SJSA1 (cell line): ENCODE measurements around the gene LRRC43. TPM values are rescaled to one million over a fixed set of nuclear protein-coding genes. Genes with fewer than 3 reads are reported as not detected.
"Not testable (repeated sequence)": the region's sequence is repeated elsewhere in the genome, so short reads cannot be mapped to it uniquely, and the experiment has no call there.

Experiments
- DNase-seq, 2 experiments: peaks; one replicate each; pipeline ENCODE4 v3.0.0-alpha.2; 2015 to 2020; ENCODE audit warnings: low spot score in 2 of 2, low read depth in 1 of 2
- H3K27ac ChIP-seq: fragments of 250-450 bp; sonication (Bioruptor Pico); 2 replicates; pipeline ENCODE4 v1.5.1; 2020; ENCODE audit warnings: mild to moderate bottlenecking, moderate library complexity
- H3K27me3 ChIP-seq: fragments of 250-450 bp; sonication (Bioruptor Pico); replicated peaks from 2 replicates; pipeline ENCODE4 v1.5.1; 2020; ENCODE audit warnings: mild to moderate bottlenecking, moderate library complexity
- H3K36me3 ChIP-seq: fragments of 250-450 bp; sonication (Bioruptor Pico); 2 replicates; pipeline ENCODE4 v1.5.1; 2020; ENCODE audit warnings: mild to moderate bottlenecking
- H3K4me1 ChIP-seq: fragments of 250-450 bp; sonication (Bioruptor Pico); replicated peaks from 2 replicates; pipeline ENCODE4 v1.6.1; 2021; ENCODE audit warnings: mild to moderate bottlenecking
- H3K4me3 ChIP-seq: fragments of 250-450 bp; sonication (Bioruptor Pico); 2 replicates; pipeline ENCODE4 v1.5.1; 2020; ENCODE audit warnings: mild to moderate bottlenecking
- H3K9me3 ChIP-seq: fragments of 250-450 bp; sonication (Bioruptor Pico); replicated peaks from 2 replicates; pipeline ENCODE4 v1.5.1; 2020; ENCODE audit warnings: mild to moderate bottlenecking
- total RNA-seq: library from RNA; depleted of rRNA; stranded (reverse); fragments of >200 nt; shearing (Covaris generic); gene quantifications from 2 replicates; pipeline ENCODE4 v1.2.3, GENCODE V29; 2014

The LRRC43 gene
- total RNA-seq, 1 experiment from 2014 or later = not detected

DNA sequence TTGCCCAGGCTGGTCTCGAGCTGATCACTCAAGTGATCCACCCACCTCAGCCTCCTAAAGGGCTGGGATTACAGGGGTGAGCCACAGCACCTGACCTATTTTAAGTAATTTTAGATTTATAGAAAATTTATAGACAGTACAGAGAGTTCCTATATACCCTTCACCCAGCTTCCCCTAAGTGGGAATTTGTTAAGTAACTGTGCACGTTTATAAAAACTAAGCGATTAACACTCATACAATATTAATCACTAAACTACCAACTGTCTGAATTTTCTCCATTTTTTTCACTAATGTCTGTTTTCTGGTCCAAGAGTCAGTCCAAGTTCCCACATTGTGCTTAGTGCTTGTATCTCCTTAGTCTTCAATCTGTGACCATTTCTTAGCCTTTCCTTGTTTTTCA lies 14.4 kb upstream of the LRRC43 start:
- no peak overlapping the region for H3K27ac ChIP-seq
- no peaks in the 10 kb centered on the region for H3K9me3 ChIP-seq
- DNase-seq = no peak
- no peaks in the 10 kb centered on the region for H3K4me1 ChIP-seq
- no peak overlapping the region for H3K4me3 ChIP-seq
- H3K27me3 ChIP-seq = no peaks in the 10 kb centered on the region
- H3K36me3 ChIP-seq = no peaks in the 10 kb centered on the region

DNA sequence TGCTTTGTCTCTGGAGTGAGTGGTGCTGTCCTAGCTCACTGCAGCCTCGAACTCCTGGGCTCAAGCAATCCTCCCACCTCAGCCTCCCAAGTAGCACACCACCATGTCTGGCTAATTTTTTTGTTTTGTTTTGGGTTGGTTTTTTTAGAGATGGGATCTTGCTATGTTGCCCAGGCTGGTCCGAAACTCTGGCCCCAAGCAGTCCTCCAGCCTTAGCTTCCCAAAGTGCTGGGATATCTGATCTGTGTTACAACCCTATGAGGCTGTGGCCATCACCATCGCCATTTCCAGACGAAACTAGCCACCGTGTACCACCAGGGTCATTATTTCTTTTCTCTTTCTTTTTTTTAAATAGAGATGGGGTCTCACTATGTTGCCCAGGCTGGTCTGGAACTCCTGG lies 11.5 kb upstream of the LRRC43 start:
- Histone ChIP-seq H3K9me3 (no peaks in the 10 kb centered on the region), H3K4me3 (no peak overlapping the region), H3K4me1 (no peaks in the 10 kb centered on the region), H3K36me3 (no peaks in the 10 kb centered on the region), H3K27me3 (no peaks in the 10 kb centered on the region), H3K27ac (no peak overlapping the region)
- DNase-seq = no peak

- Histone ChIP-seq H3K4me1 (no peaks in the 10 kb centered on the region), H3K27ac (no peak overlapping the region), H3K4me3 (no peak overlapping the region), H3K36me3 (no peaks in the 10 kb centered on the region), H3K27me3 (no peaks in the 10 kb centered on the region), H3K9me3 (no peaks in the 10 kb centered on the region)
- no peak for DNase-seq
Measured at GRCh38 chr12:122172262-122172939, 10.5 kb upstream of the LRRC43 start.

GRCh38 chr12:122174155-122174845 lies 8.6 kb upstream of the LRRC43 start, which contains the start of gene IL31:
IL31 (minus strand) TSS chr12:122174221; CDS start chr12:122174172, 49 bp downstream.
- no peak for DNase-seq
- Histone ChIP-seq H3K4me3 (no peak within 1 kb of the TSS), H3K27ac (no peak within 1 kb of the TSS), H3K4me1 (no peaks in the 10 kb centered on the region), H3K27me3 (no peaks in the 10 kb centered on the region), H3K36me3 (no peaks in the 10 kb centered on the region), H3K9me3 (no peaks in the 10 kb centered on the region)

DNA sequence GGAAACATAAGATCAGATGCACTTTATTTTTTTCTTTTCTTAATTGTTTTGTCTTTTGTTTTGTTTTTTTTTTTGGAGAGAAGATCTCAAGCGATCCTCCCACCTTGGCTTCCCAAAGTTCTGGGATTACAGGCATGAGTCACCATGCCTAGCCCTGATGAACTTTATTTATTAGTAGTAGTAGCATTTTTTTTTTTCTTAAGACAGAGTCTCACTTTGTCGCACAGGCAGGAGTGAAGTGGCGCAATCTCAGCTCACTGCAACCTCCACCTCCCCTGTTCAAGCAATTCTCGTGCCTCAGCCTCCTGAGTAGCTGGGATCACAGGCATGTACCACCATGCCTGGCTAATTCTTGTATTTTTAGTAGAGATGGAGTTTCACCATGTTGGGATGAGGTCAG lies 6.5 kb upstream of the LRRC43 start:
- not testable (repeated sequence) for H3K9me3 ChIP-seq, H3K27ac ChIP-seq, DNase-seq, H3K4me3 ChIP-seq, H3K27me3 ChIP-seq, H3K36me3 ChIP-seq, H3K4me1 ChIP-seq

DNA sequence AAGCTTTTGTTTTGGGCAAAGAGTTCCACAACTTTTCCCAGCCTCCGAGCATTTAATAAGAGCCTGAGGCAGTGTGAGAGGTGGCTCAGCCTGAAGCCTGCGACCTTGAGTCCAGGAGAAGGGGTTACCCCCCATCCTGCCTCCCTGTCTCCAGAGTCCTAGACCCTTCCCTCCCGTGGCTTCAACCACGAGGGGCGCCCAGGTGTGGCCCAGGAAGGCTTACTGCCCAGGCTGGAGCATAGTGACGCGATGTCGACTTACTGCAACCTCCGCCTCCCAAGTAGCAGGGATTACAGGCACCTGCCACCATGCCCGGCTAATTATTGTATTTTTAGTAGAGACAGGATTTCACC lies 641 bp downstream of the LRRC43 start:
- no peak overlapping the region for H3K4me3 ChIP-seq
- no peak overlapping the region for H3K27ac ChIP-seq
- no peaks in the 10 kb centered on the region for H3K4me1 ChIP-seq
- H3K36me3 ChIP-seq = no peaks in the 10 kb centered on the region
- 0 out of 2 replicates have a peak, but pooled peaks cover 4% of the 10 kb centered on the region for H3K27me3 ChIP-seq
- H3K9me3 ChIP-seq = no peaks in the 10 kb centered on the region
- no peak for DNase-seq

DNA sequence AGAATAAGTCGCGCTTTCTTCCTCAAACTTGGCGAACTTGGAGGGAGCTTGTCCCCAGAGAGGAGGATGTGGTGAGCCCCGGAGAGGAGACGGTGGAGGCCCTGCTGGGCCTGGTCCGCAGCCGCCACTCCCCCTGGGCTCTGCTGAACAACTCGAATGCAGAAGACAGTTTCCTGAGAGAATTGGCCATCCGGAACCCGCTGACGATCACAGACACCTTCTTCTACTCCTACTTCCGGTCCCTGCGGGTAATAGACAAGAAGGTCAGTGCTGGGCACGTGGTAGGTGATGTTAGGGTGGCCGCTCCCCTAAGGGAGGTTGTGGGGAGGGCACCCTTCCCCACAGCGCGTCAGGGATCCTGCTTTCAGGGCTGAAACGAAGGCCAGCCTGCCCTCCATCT lies 1.6 kb downstream of the LRRC43 start:
- H3K27ac ChIP-seq = no peak overlapping the region
- no peaks in the 10 kb centered on the region for H3K4me1 ChIP-seq
- H3K36me3 ChIP-seq = no peaks in the 10 kb centered on the region
- no peaks in the 10 kb centered on the region for H3K9me3 ChIP-seq
- DNase-seq = no peak
- 0 out of 2 replicates have a peak, but pooled peaks cover 4% of the 10 kb centered on the region for H3K27me3 ChIP-seq
- H3K4me3 ChIP-seq = no peak overlapping the region

- H3K27me3 ChIP-seq = 0 out of 2 replicates have a peak, but pooled peaks cover 4% of the 10 kb centered on the region
- H3K36me3 ChIP-seq = no peaks in the 10 kb centered on the region
- no peak overlapping the region for H3K27ac ChIP-seq
- H3K4me1 ChIP-seq = no peaks in the 10 kb centered on the region
- H3K9me3 ChIP-seq = no peaks in the 10 kb centered on the region
- H3K4me3 ChIP-seq = no peak overlapping the region
- DNase-seq = no peak
Measured at GRCh38 chr12:122185079-122185478, 2.2 kb downstream of the LRRC43 start.

GRCh38 chr12:122185494-122186082 lies 2.7 kb downstream of the LRRC43 start:
- Histone ChIP-seq H3K4me3 (no peak overlapping the region), H3K27me3 (0 out of 2 replicates have a peak, but pooled peaks cover 4% of the 10 kb centered on the region), H3K4me1 (no peaks in the 10 kb centered on the region), H3K9me3 (no peaks in the 10 kb centered on the region), H3K36me3 (no peaks in the 10 kb centered on the region), H3K27ac (no peak overlapping the region)
- no peak for DNase-seq

GRCh38 chr12:122187466-122187865 lies 4.5 kb downstream of the LRRC43 start:
- 0 out of 2 replicates have a peak, but pooled peaks cover 4% of the 10 kb centered on the region for H3K27me3 ChIP-seq
- H3K36me3 ChIP-seq = no peaks in the 10 kb centered on the region
- H3K9me3 ChIP-seq = no peaks in the 10 kb centered on the region
- no peak overlapping the region for H3K27ac ChIP-seq
- no peak overlapping the region for H3K4me3 ChIP-seq
- no peak for DNase-seq
- no peaks in the 10 kb centered on the region for H3K4me1 ChIP-seq

DNA sequence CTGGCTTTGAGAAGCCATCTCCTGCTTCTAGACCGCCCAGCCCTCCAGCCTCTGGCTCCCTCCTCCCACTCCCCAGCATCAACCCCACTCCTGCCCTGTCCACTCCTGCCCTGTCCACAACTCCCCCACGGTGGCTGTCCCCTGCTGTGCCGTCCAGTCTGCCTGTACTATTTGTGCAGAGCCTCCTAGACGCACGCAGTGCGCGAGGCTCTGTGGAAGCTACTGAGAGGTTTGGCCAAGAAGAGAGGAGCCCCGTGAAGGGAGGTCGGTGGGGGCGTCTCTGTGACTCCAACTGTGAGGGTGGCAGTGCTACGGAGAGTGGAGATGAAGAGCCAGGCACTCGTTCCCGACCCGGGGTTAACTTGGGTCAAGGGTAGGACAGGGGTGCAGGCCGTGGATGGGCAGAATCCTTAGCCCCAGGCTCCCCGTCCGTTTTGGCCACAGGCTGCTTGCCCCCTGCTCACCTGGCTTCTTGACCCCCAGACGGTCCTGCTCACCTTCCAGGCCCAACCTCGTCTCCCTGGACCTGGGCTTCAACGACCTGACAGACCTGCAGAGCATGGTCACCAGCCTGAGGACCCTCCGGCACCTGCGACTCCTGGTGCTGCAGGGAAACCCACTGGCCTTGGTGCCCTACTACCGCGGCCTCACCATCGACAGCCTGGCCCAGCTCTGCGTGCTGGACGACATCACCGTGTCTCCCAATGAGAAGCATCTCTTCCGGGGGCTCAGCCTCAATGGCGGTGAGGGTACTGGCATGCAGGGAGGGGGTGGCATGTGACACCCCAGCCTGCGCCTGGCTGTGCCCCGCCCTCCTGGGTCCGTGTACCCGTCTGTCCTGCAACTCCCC lies 6.9 kb downstream of the LRRC43 start:
- Histone ChIP-seq H3K36me3 (no peaks in the 10 kb centered on the region), H3K9me3 (no peaks in the 10 kb centered on the region), H3K27me3 (no peaks in the 10 kb centered on the region), H3K4me1 (no peaks in the 10 kb centered on the region), H3K4me3 (no peak overlapping the region), H3K27ac (no peak overlapping the region)
- no peak for DNase-seq

DNA sequence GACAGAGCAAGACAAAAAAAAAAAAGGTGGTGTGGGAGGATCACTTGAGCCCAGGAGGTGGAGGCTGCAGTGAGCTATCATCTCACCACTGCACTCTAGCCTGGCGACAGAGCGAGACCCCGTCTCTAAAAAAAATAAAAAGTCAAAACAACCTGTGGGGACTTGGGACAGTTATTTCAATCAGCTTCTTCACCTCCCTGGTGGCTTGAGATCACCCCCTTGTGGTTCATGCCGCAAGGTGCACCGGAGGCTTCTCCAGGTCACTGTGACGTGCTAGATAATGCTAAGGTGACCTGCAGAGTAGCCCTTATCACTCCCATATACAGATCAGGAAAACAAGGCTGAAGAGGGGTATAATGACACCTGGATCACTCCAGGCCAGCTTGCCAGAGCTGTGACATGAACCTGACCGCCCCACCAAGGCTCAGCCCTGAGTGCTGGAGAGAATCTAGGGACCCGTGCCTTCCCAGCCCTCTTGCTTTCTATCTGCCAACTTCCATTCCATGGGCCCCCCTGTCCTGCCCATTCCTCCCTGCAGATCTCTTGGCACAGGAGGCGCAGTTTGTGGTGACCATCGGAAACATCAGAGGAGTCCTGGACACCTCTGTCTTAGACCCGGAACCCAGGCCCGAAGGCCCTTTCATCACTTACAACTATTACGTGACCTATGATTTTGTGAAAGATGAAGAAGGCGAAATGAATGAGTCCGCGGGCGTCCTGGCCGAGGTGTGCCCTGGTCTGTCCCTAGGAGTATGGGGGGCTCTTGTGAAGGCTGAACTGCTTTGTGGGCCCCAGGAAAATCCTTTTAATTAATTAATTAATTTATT lies 8.1 kb downstream of the LRRC43 start:
- Histone ChIP-seq H3K36me3 (no peaks in the 10 kb centered on the region), H3K27me3 (no peaks in the 10 kb centered on the region), H3K9me3 (no peaks in the 10 kb centered on the region; the same call in 1 of the 2 replicates), H3K4me3 (no peak overlapping the region), H3K4me1 (no peaks in the 10 kb centered on the region), H3K27ac (no peak overlapping the region)
- peak; percentile 29 to 59 for DNase-seq

GRCh38 chr12:122192441-122192840 lies 9.5 kb downstream of the LRRC43 start:
- DNase-seq = no peak
- H3K27me3 ChIP-seq = no peaks in the 10 kb centered on the region
- H3K4me1 ChIP-seq = no peaks in the 10 kb centered on the region
- no peak overlapping the region for H3K27ac ChIP-seq
- H3K36me3 ChIP-seq = no peaks in the 10 kb centered on the region
- H3K4me3 ChIP-seq = no peak overlapping the region
- no peaks in the 10 kb centered on the region; the same call in 1 of the 2 replicates for H3K9me3 ChIP-seq
